Measurements from ENCODE around the gene ZNRF1.
"Not testable (repeated sequence)": the region's sequence is repeated elsewhere in the genome, so short reads cannot be mapped to it uniquely, and the experiment has no call there.

- TF ChIP-seq CTCF (IDR thresholded peaks at IDR 0.05) = not testable (repeated sequence)
- TF ChIP-seq POLR2A (IDR thresholded peaks at IDR 0.05) = peak in 1 of 2 donors; percentile 20
Observed at GRCh38 chr16:75026239-75026891, 27.5 kb downstream of the ZNRF1 start.
